RWPE2 (cell line): Measurements from ENCODE around the gene CABCOCO1.
"Not testable (repeated sequence)": the region's sequence is repeated elsewhere in the genome, so short reads cannot be mapped to it uniquely, and the experiment has no call there.

Experiments used
- ATAC-seq: fragments of 200-7000 bp; cut with Tn5 transposase; 3 replicates; pipeline ENCODE4 v1.9.1; 2021; ENCODE audit warnings: low read depth
- DNase-seq: peaks from one replicate; pipeline ENCODE4 v3.0.0-alpha.2; 2020; ENCODE audit warnings: low spot score
- H3K27ac ChIP-seq: fragments of 450-650 bp; 2 replicates; pipeline ENCODE4 v1.5.1; 2017; ENCODE audit warnings: mild to moderate bottlenecking; ENCODE audit not compliant: poor library complexity, severe bottlenecking
- H3K27me3 ChIP-seq: fragments of 250-450 bp; sonication (Bioruptor Pico); 2 replicates; pipeline ENCODE4 v1.5.1; 2021; ENCODE audit warnings: mild to moderate bottlenecking, moderate library complexity; ENCODE audit not compliant: insufficient read depth, poor library complexity, severe bottlenecking
- H3K36me3 ChIP-seq: fragments of 250-450 bp; sonication (Bioruptor Pico); 2 replicates; pipeline ENCODE4 v1.5.1; 2020; ENCODE audit warnings: low read depth, mild to moderate bottlenecking, moderate library complexity
- H3K4me1 ChIP-seq: fragments of 250-450 bp; sonication (Bioruptor Pico); 2 replicates; pipeline ENCODE4 v1.5.1; 2021; ENCODE audit warnings: mild to moderate bottlenecking, moderate library complexity; ENCODE audit not compliant: insufficient read depth, poor library complexity, severe bottlenecking
- H3K4me3 ChIP-seq: fragments of 250-450 bp; sonication (Bioruptor Pico); 2 replicates; pipeline ENCODE4 v1.5.1; 2021; ENCODE audit warnings: mild to moderate bottlenecking, moderate library complexity; ENCODE audit not compliant: severe bottlenecking
- H3K9me3 ChIP-seq: fragments of 250-450 bp; sonication (Bioruptor Pico); 2 replicates; pipeline ENCODE4 v1.5.1; 2021; ENCODE audit warnings: mild to moderate bottlenecking, moderate library complexity; ENCODE audit not compliant: severe bottlenecking
- CTCF ChIP-seq: fragments of 450-650 bp; IDR thresholded peaks from one replicate; pipeline ENCODE4 v1.5.1; 2017; ENCODE audit warnings: mild to moderate bottlenecking, moderate library complexity; ENCODE audit not compliant: poor library complexity, severe bottlenecking

CABCOCO1 gene

GRCh38 chr10:61684894-61685507 lies 22.3 kb downstream of the CABCOCO1 start:
- TF ChIP-seq CTCF, result no peak
- H3K27ac ChIP-seq, result no peak overlapping the region
- no peak for ATAC-seq
- no peaks in the 10 kb centered on the region for H3K9me3 ChIP-seq
- no peaks in the 10 kb centered on the region for H3K4me1 ChIP-seq
- H3K27me3 ChIP-seq, result no peaks in the 10 kb centered on the region
- no peak overlapping the region for H3K4me3 ChIP-seq
- no peak for DNase-seq
- no peaks in the 10 kb centered on the region for H3K36me3 ChIP-seq

GRCh38 chr10:61688551-61689308 lies 26.0 kb downstream of the CABCOCO1 start:
- no peak for ATAC-seq
- no peaks in the 10 kb centered on the region for H3K4me1 ChIP-seq
- DNase-seq, result no peak
- H3K27me3 ChIP-seq, result no peaks in the 10 kb centered on the region
- TF ChIP-seq CTCF, result no peak
- no peaks in the 10 kb centered on the region for H3K9me3 ChIP-seq
- no peaks in the 10 kb centered on the region for H3K36me3 ChIP-seq
- H3K27ac ChIP-seq, result no peak overlapping the region
- H3K4me3 ChIP-seq, result no peak overlapping the region

GRCh38 chr10:61691667-61692066 lies 28.9 kb downstream of the CABCOCO1 start:
- not testable (repeated sequence) for DNase-seq, H3K27ac ChIP-seq

GRCh38 chr10:61692447-61693010 lies 29.8 kb downstream of the CABCOCO1 start:
- H3K4me3 ChIP-seq, result no peak overlapping the region
- H3K4me1 ChIP-seq, result no peaks in the 10 kb centered on the region
- TF ChIP-seq CTCF, result no peak
- H3K27ac ChIP-seq, result no peak overlapping the region
- H3K9me3 ChIP-seq, result no peaks in the 10 kb centered on the region
- no peak for DNase-seq
- no peak for ATAC-seq
- H3K36me3 ChIP-seq, result no peaks in the 10 kb centered on the region
- no peaks in the 10 kb centered on the region for H3K27me3 ChIP-seq

More at GRCh38 chr10:61691667-61692066, 28.9 kb downstream of the CABCOCO1 start:
- ATAC-seq, H3K4me1 ChIP-seq, H3K27me3 ChIP-seq, H3K9me3 ChIP-seq, H3K36me3 ChIP-seq, H3K4me3 ChIP-seq: not testable (repeated sequence)

- no peak for TF ChIP-seq CTCF
- H3K27ac ChIP-seq, result no peak overlapping the region
- no peaks in the 10 kb centered on the region for H3K36me3 ChIP-seq
- H3K9me3 ChIP-seq, result no peaks in the 10 kb centered on the region
- no peaks in the 10 kb centered on the region for H3K4me1 ChIP-seq
- DNase-seq, result no peak
- H3K4me3 ChIP-seq, result no peak overlapping the region
- H3K27me3 ChIP-seq, result no peaks in the 10 kb centered on the region
- no peak for ATAC-seq
Measured at GRCh38 chr10:61698968-61699655, 36.4 kb downstream of the CABCOCO1 start.
